K562 (cell line): Measurements from ENCODE around the gene TRAIP.

ENCODE experiments used
- CEBPB ChIP-seq: fragments of 450-650 bp; IDR thresholded peaks from 2 replicates; pipeline ENCODE4 v1.6.1; 2016; ENCODE audit warnings: missing genetic modification characterization, missing compliant biosample characterization
- MCM5 ChIP-seq: fragments of 450-650 bp; IDR thresholded peaks from 2 replicates; pipeline ENCODE4 v1.6.1; 2016; ENCODE audit warnings: low read depth
- NR2C1 ChIP-seq, 2 experiments: fragments of 450-650 bp; IDR thresholded peaks; 2 replicates each; pipeline ENCODE4 v1.6.1; 2017; ENCODE audit warnings: mild to moderate bottlenecking in 2 of 2, antibody characterized with exemption in 1 of 2, inconsistent platforms in 1 of 2, missing compliant biosample characterization in 1 of 2, missing genetic modification characterization in 1 of 2
- POLR2A ChIP-seq: fragments of 450-650 bp; conservative IDR thresholded peaks from 2 replicates; pipeline ENCODE4 v1.6.1; 2016
- RHOXF2B ChIP-seq: fragments of 250-450 bp; sonication (Bioruptor Pico); conservative IDR thresholded peaks from 2 replicates; pipeline ENCODE4 v1.5.1; 2021
- SIN3A ChIP-seq, 2 experiments: fragments of 150-350 bp in 1 of 2; IDR thresholded peaks; 2 replicates each; pipeline ENCODE4 v1.6.1; 2011 to 2016; ENCODE audit warnings: borderline replicate concordance in 2 of 2, low read depth in 2 of 2, low read length in 2 of 2, mild to moderate bottlenecking in 2 of 2, moderate library complexity in 2 of 2; ENCODE audit not compliant: control insufficient read depth in 1 of 2
- ZKSCAN3 ChIP-seq: fragments of 250-450 bp; sonication (Bioruptor Pico); IDR thresholded peaks from 2 replicates; pipeline ENCODE4 v1.4.0; 2020
- TF ChIP-seq, protein P1 (sequence below): sonication (generic); formaldehyde crosslinking; IDR thresholded peaks from 2 replicates; pipeline ENCODE4 v1.8.1; 2022; ENCODE audit warnings: missing genetic modification reagents
- TF ChIP-seq, protein P2 (sequence below), 3 experiments: fragments of 200-800 bp in 1 of 3; fragments of 250-450 bp in 1 of 3; fragments of 450-650 bp in 1 of 3; sonication (Bioruptor Pico) in 1 of 3; sonication (Bioruptor generic) in 1 of 3; formaldehyde crosslinking in 1 of 3; IDR thresholded peaks; 2 replicates each; pipeline versions ENCODE4 v1.6.1 to v1.8.0; 2016 to 2022; ENCODE audit warnings: mild to moderate bottlenecking in 2 of 3, missing genetic modification characterization in 2 of 3, missing compliant biosample characterization in 1 of 3, moderate library complexity in 1 of 3
- TF ChIP-seq, protein P3 (sequence below), 3 experiments: IDR thresholded peaks in 2 of 3; conservative IDR thresholded peaks in 1 of 3; 2 replicates each; pipeline ENCODE4 v1.5.1; 2011 to 2012; ENCODE audit warnings: low read length in 3 of 3, mild to moderate bottlenecking in 3 of 3, control low read depth in 2 of 3, improper control_type of control experiment in 1 of 3, inconsistent platforms in 1 of 3, low read depth in 1 of 3, mixed read lengths in 1 of 3, moderate library complexity in 1 of 3; ENCODE audit not compliant: insufficient read depth in 2 of 3
- TF ChIP-seq, protein P4 (sequence below): sonication (generic); formaldehyde crosslinking; IDR thresholded peaks from 2 replicates; pipeline ENCODE4 v1.8.0; 2022; ENCODE audit warnings: mild to moderate bottlenecking, missing genetic modification reagents, borderline replicate concordance
- TF ChIP-seq, protein P5 (sequence below): fragments of 250-450 bp; sonication (Bioruptor Pico); IDR thresholded peaks from 2 replicates; pipeline ENCODE4 v1.4.0; 2020
- TF ChIP-seq, protein P6 (sequence below): fragments of 450-650 bp; IDR thresholded peaks from 2 replicates; pipeline ENCODE4 v1.6.1; 2016

DNA sequence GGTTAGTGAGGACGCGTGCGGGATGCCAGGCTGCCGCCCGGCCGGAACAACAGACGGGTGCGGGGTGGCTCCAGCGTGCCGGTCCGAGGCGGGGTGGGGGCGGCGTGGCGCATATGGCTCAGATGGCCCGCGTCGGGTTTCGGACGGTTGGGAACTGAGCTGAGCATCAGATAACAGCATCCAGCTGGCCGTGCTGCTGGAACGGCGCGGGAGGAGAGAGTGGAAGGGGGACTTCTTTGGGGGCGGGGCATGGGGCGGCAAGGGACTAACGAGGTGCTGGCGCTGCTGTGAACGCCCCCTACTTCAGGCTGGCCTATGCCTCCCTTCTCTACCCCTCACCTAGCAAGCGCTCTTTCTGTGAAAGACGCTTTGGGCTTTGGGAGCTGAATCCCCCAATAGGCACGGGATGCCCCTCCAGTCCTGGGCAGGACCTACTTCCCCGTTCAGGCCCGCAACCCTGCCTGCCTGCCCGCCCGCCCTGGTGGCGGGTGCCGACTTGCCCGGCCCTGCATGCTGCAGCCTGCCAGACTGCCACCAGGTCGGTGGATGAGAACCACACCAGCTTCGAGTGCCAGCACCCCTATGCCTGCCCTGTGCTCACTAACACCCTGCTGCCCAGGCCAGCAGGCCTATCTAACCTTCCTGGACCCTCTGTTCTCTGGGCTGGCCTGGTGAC lies 52.8 kb downstream of the TRAIP start:
- TF ChIP-seq, protein P1, sequence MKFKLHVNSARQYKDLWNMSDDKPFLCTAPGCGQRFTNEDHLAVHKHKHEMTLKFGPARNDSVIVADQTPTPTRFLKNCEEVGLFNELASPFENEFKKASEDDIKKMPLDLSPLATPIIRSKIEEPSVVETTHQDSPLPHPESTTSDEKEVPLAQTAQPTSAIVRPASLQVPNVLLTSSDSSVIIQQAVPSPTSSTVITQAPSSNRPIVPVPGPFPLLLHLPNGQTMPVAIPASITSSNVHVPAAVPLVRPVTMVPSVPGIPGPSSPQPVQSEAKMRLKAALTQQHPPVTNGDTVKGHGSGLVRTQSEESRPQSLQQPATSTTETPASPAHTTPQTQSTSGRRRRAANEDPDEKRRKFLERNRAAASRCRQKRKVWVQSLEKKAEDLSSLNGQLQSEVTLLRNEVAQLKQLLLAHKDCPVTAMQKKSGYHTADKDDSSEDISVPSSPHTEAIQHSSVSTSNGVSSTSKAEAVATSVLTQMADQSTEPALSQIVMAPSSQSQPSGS (CRISPR knock-in tag): no peak
- TF ChIP-seq NR2C1 (IDR thresholded peaks at IDR 0.05) (no peak), NR2C1 (tag; IDR thresholded peaks at IDR 0.05) (no peak), POLR2A (no peak), SIN3A (IDR thresholded peaks at IDR 0.05; ENCODE audit: borderline replicate concordance in 2 of 2, control insufficient read depth in 1 of 2, low read depth in 2 of 2, low read length in 2 of 2) (no peak), RHOXF2B (no peak), ZKSCAN3 (no peak), MCM5 (no peak), CEBPB (tag) (no peak)
- TF ChIP-seq, protein P2, sequence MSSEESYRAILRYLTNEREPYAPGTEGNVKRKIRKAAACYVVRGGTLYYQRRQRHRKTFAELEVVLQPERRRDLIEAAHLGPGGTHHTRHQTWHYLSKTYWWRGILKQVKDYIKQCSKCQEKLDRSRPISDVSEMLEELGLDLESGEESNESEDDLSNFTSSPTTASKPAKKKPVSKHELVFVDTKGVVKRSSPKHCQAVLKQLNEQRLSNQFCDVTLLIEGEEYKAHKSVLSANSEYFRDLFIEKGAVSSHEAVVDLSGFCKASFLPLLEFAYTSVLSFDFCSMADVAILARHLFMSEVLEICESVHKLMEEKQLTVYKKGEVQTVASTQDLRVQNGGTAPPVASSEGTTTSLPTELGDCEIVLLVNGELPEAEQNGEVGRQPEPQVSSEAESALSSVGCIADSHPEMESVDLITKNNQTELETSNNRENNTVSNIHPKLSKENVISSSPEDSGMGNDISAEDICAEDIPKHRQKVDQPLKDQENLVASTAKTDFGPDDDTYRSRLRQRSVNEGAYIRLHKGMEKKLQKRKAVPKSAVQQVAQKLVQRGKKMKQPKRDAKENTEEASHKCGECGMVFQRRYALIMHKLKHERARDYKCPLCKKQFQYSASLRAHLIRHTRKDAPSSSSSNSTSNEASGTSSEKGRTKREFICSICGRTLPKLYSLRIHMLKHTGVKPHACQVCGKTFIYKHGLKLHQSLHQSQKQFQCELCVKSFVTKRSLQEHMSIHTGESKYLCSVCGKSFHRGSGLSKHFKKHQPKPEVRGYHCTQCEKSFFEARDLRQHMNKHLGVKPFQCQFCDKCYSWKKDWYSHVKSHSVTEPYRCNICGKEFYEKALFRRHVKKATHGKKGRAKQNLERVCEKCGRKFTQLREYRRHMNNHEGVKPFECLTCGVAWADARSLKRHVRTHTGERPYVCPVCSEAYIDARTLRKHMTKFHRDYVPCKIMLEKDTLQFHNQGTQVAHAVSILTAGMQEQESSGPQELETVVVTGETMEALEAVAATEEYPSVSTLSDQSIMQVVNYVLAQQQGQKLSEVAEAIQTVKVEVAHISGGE (CRISPR knock-in tag; IDR thresholded peaks at IDR 0.05): no peak; a peak in 1 of 6 replicates
- TF ChIP-seq, protein P3, sequence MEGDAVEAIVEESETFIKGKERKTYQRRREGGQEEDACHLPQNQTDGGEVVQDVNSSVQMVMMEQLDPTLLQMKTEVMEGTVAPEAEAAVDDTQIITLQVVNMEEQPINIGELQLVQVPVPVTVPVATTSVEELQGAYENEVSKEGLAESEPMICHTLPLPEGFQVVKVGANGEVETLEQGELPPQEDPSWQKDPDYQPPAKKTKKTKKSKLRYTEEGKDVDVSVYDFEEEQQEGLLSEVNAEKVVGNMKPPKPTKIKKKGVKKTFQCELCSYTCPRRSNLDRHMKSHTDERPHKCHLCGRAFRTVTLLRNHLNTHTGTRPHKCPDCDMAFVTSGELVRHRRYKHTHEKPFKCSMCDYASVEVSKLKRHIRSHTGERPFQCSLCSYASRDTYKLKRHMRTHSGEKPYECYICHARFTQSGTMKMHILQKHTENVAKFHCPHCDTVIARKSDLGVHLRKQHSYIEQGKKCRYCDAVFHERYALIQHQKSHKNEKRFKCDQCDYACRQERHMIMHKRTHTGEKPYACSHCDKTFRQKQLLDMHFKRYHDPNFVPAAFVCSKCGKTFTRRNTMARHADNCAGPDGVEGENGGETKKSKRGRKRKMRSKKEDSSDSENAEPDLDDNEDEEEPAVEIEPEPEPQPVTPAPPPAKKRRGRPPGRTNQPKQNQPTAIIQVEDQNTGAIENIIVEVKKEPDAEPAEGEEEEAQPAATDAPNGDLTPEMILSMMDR (IDR thresholded peaks at IDR 0.05 in 2 of 3, conservative IDR thresholded peaks at IDR 0.05 in 1 of 3; ENCODE audit: insufficient read depth in 2 of 3, low read depth in 1 of 3, low read length in 3 of 3): no peak
- TF ChIP-seq, protein P4, sequence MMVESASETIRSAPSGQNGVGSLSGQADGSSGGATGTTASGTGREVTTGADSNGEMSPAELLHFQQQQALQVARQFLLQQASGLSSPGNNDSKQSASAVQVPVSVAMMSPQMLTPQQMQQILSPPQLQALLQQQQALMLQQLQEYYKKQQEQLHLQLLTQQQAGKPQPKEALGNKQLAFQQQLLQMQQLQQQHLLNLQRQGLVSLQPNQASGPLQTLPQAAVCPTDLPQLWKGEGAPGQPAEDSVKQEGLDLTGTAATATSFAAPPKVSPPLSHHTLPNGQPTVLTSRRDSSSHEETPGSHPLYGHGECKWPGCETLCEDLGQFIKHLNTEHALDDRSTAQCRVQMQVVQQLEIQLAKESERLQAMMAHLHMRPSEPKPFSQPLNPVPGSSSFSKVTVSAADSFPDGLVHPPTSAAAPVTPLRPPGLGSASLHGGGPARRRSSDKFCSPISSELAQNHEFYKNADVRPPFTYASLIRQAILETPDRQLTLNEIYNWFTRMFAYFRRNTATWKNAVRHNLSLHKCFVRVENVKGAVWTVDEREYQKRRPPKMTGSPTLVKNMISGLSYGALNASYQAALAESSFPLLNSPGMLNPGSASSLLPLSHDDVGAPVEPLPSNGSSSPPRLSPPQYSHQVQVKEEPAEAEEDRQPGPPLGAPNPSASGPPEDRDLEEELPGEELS (CRISPR knock-in tag): no peak
- TF ChIP-seq, protein P5, sequence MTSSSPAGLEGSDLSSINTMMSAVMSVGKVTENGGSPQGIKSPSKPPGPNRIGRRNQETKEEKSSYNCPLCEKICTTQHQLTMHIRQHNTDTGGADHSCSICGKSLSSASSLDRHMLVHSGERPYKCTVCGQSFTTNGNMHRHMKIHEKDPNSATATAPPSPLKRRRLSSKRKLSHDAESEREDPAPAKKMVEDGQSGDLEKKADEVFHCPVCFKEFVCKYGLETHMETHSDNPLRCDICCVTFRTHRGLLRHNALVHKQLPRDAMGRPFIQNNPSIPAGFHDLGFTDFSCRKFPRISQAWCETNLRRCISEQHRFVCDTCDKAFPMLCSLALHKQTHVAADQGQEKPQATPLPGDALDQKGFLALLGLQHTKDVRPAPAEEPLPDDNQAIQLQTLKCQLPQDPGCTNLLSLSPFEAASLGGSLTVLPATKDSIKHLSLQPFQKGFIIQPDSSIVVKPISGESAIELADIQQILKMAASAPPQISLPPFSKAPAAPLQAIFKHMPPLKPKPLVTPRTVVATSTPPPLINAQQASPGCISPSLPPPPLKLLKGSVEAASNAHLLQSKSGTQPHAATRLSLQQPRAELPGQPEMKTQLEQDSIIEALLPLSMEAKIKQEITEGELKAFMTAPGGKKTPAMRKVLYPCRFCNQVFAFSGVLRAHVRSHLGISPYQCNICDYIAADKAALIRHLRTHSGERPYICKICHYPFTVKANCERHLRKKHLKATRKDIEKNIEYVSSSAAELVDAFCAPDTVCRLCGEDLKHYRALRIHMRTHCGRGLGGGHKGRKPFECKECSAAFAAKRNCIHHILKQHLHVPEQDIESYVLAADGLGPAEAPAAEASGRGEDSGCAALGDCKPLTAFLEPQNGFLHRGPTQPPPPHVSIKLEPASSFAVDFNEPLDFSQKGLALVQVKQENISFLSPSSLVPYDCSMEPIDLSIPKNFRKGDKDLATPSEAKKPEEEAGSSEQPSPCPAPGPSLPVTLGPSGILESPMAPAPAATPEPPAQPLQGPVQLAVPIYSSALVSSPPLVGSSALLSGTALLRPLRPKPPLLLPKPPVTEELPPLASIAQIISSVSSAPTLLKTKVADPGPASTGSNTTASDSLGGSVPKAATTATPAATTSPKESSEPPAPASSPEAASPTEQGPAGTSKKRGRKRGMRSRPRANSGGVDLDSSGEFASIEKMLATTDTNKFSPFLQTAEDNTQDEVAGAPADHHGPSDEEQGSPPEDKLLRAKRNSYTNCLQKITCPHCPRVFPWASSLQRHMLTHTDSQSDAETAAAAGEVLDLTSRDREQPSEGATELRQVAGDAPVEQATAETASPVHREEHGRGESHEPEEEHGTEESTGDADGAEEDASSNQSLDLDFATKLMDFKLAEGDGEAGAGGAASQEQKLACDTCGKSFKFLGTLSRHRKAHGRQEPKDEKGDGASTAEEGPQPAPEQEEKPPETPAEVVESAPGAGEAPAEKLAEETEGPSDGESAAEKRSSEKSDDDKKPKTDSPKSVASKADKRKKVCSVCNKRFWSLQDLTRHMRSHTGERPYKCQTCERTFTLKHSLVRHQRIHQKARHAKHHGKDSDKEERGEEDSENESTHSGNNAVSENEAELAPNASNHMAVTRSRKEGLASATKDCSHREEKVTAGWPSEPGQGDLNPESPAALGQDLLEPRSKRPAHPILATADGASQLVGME: no peak
- TF ChIP-seq, protein P6, sequence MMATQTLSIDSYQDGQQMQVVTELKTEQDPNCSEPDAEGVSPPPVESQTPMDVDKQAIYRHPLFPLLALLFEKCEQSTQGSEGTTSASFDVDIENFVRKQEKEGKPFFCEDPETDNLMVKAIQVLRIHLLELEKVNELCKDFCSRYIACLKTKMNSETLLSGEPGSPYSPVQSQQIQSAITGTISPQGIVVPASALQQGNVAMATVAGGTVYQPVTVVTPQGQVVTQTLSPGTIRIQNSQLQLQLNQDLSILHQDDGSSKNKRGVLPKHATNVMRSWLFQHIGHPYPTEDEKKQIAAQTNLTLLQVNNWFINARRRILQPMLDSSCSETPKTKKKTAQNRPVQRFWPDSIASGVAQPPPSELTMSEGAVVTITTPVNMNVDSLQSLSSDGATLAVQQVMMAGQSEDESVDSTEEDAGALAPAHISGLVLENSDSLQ: no peak
